Suprapubic skin (tissue), 3 donors: Measurements from ENCODE around the gene CCDC57.

Experiments used
- EP300 ChIP-seq: sonication (generic); formaldehyde crosslinking; IDR thresholded peaks from one replicate; pipeline ENCODE4 v1.6.1; 2017; ENCODE audit warnings: antibody characterized with exemption
- TF ChIP-seq, protein P1 (sequence below), 2 donors: fragments of 200-600 bp in 1 of 2; fragments of 450-650 bp in 1 of 2; sonication (generic) in 1 of 2; IDR thresholded peaks; one replicate each; pipeline ENCODE4 v1.5.1; 2016 to 2019; ENCODE audit warnings: antibody characterized with exemption in 2 of 2, mild to moderate bottlenecking in 1 of 2, moderate library complexity in 1 of 2

GRCh38 chr17:82112914-82113311 is 99.7 kb downstream of the CCDC57 start:
- TF ChIP-seq, protein P1, sequence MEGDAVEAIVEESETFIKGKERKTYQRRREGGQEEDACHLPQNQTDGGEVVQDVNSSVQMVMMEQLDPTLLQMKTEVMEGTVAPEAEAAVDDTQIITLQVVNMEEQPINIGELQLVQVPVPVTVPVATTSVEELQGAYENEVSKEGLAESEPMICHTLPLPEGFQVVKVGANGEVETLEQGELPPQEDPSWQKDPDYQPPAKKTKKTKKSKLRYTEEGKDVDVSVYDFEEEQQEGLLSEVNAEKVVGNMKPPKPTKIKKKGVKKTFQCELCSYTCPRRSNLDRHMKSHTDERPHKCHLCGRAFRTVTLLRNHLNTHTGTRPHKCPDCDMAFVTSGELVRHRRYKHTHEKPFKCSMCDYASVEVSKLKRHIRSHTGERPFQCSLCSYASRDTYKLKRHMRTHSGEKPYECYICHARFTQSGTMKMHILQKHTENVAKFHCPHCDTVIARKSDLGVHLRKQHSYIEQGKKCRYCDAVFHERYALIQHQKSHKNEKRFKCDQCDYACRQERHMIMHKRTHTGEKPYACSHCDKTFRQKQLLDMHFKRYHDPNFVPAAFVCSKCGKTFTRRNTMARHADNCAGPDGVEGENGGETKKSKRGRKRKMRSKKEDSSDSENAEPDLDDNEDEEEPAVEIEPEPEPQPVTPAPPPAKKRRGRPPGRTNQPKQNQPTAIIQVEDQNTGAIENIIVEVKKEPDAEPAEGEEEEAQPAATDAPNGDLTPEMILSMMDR (IDR thresholded peaks at IDR 0.05) = no peak
- no peak for TF ChIP-seq EP300
